Choroid plexus epithelial cell (primary cell): ENCODE data around the gene UQCRQ.

ENCODE experiments used
- DNase-seq: peaks from one replicate; pipeline ENCODE4 v3.0.0-alpha.2; 2010; ENCODE audit warnings: low read depth
- H3K4me3 ChIP-seq: 2 replicates; pipeline ENCODE4 v1.5.1; 2011; ENCODE audit warnings: low read depth, mild to moderate bottlenecking, control low read depth, low read length, moderate library complexity
- TF ChIP-seq, protein P1 (sequence below): conservative IDR thresholded peaks from 2 replicates; pipeline ENCODE4 v1.5.1; 2011; ENCODE audit warnings: low read depth, mild to moderate bottlenecking, control low read depth, inconsistent platforms, low read length, moderate library complexity

UQCRQ gene

GRCh38 chr5:132876020-132876759 lies 9.7 kb downstream of the UQCRQ start:
- H3K4me3 ChIP-seq, result no peak overlapping the region
- DNase-seq, result peak; percentile 63
- TF ChIP-seq, protein P1, sequence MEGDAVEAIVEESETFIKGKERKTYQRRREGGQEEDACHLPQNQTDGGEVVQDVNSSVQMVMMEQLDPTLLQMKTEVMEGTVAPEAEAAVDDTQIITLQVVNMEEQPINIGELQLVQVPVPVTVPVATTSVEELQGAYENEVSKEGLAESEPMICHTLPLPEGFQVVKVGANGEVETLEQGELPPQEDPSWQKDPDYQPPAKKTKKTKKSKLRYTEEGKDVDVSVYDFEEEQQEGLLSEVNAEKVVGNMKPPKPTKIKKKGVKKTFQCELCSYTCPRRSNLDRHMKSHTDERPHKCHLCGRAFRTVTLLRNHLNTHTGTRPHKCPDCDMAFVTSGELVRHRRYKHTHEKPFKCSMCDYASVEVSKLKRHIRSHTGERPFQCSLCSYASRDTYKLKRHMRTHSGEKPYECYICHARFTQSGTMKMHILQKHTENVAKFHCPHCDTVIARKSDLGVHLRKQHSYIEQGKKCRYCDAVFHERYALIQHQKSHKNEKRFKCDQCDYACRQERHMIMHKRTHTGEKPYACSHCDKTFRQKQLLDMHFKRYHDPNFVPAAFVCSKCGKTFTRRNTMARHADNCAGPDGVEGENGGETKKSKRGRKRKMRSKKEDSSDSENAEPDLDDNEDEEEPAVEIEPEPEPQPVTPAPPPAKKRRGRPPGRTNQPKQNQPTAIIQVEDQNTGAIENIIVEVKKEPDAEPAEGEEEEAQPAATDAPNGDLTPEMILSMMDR, result no peak

- TF ChIP-seq, protein P1, result no peak
- no peak for DNase-seq
- H3K4me3 ChIP-seq, result no peak overlapping the region
These were observed 11.0 kb downstream of the UQCRQ start for GRCh38 chr5:132877466-132877865.

- TF ChIP-seq, protein P1, result no peak
- no peak overlapping the region for H3K4me3 ChIP-seq
- peak; percentile 57 for DNase-seq
These were observed 11.5 kb downstream of the UQCRQ start for GRCh38 chr5:132877938-132878337.

- peak; percentile 87 for DNase-seq
- H3K4me3 ChIP-seq, result no peak overlapping the region
- TF ChIP-seq, protein P1, result peak; percentile 81
These were observed 16.9 kb downstream of the UQCRQ start for GRCh38 chr5:132883261-132883834.

- H3K4me3 ChIP-seq, result no peak overlapping the region
- no peak for DNase-seq
- TF ChIP-seq, protein P1, result no peak
These were observed 18.1 kb downstream of the UQCRQ start for GRCh38 chr5:132884548-132884947.

GRCh38 chr5:132886064-132886823 lies 19.8 kb downstream of the UQCRQ start:
- H3K4me3 ChIP-seq, result no peak overlapping the region
- TF ChIP-seq, protein P1, result no peak
- no peak for DNase-seq
